Measurements from ENCODE around the gene BMAL1.

Gene BMAL1

DNA sequence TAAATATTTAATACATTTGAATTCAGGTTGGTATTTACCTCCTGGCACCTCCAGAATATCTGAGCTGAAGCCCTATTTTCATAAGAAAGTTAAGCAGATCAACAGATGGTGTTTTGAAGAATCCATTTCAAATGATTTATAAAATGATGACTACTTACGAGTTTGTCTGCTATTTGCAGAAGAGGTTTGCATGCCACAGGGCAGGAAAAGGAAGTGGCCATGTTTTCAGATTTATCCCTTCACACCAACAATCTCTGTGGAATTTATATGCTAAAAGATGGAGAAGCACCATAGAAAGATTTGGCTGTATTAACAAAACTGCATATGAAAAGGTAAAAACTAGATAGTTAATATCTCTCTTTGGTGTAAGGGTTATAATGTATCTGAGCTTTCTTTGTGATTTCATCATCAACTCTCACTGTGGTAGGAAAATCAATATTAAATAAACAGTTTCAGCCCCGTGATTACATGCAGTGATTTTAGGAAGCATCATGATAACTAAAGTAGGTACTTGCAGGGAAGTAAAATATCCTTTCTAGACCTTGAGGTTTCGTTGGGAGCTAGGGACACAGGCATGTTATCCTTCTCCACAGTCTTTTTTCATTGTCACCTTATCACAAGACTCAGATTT lies 2.6 kb downstream of the BMAL1 start:
- Histone ChIP-seq H3K4me1 (ENCODE audit: control insufficient read depth, insufficient read depth, low read length) (peaks cover 20% of the 10 kb centered on the region), H3K4me3 (ENCODE audit: low read length in 2 of 2) (no peak overlapping the region)

DNA sequence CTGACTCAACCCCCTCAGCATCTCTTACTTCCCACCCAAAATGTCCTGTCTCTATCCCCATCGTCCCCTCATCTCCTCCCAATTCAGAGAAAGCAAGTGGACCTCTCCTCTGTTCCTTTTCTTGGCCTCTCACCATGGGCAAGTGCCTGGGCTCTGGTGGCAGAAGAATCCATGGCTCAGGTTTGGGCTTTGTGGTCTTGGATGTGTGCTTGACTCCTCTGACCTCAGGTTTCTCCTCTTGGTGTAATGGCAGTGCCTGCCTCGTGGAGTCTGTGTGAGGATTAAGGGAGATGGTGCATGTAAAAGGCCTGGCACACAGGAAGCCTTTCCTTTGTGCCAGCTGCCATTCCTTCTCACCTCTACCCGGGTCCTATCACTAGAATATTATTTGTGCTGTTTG lies 3.2 kb downstream of the BMAL1 start:
- Histone ChIP-seq H3K27ac (ENCODE audit: low read length) (no peak overlapping the region), H3K4me1 (ENCODE audit: control insufficient read depth, insufficient read depth, low read length) (peaks cover 20% of the 10 kb centered on the region), H3K9ac (ENCODE audit: low read length in 2 of 2) (no peak overlapping the region), H3K4me3 (ENCODE audit: low read length in 2 of 2) (no peak overlapping the region), H3K9me3 (ENCODE audit: control insufficient read depth in 2 of 2, low read length in 2 of 2) (no peaks in the 10 kb centered on the region), H3K36me3 (ENCODE audit: control insufficient read depth in 2 of 2, insufficient read depth in 2 of 2, low read length in 2 of 2) (no peaks in the 10 kb centered on the region), H3K27me3 (ENCODE audit: control insufficient read depth in 1 of 2, insufficient read depth in 2 of 2, low read length in 2 of 2) (no peaks in the 10 kb centered on the region)

More for the DNA sequence above, 2.6 kb downstream of the BMAL1 start:
- Histone ChIP-seq H3K27ac (ENCODE audit: low read length) (no peak overlapping the region), H3K27me3 (ENCODE audit: control insufficient read depth in 1 of 2, insufficient read depth in 2 of 2, low read length in 2 of 2) (no peaks in the 10 kb centered on the region), H3K9ac (ENCODE audit: low read length in 2 of 2) (no peak overlapping the region), H3K9me3 (ENCODE audit: control insufficient read depth in 2 of 2, low read length in 2 of 2) (no peaks in the 10 kb centered on the region), H3K36me3 (ENCODE audit: control insufficient read depth in 2 of 2, insufficient read depth in 2 of 2, low read length in 2 of 2) (no peaks in the 10 kb centered on the region)

DNA sequence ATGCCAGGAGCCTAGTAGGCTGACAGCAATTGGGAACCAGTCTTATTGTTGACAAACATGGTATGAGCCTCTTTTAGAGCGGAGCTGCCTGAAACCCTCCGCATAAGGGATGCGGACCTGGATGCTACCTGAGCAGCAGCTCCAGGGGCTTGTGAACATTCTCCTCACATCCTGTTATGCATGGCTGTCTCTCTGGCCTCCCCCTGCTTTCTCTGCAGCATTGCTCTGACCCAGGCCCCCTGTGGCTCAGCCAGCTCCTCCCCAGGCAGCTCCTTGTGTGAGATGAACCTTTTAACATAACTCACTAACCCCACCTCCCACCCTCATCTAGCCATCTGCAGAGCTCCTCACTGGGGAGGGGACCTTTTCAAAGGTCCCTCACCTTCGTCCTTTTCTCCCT lies 6.0 kb downstream of the BMAL1 start:
- Histone ChIP-seq H3K4me1 (ENCODE audit: control insufficient read depth, insufficient read depth, low read length) (peaks cover 6% of the 10 kb centered on the region), H3K9me3 (ENCODE audit: control insufficient read depth in 2 of 2, low read length in 2 of 2) (no peaks in the 10 kb centered on the region), H3K9ac (ENCODE audit: low read length in 2 of 2) (no peak overlapping the region), H3K36me3 (ENCODE audit: control insufficient read depth in 2 of 2, insufficient read depth in 2 of 2, low read length in 2 of 2) (no peaks in the 10 kb centered on the region), H3K27ac (ENCODE audit: low read length) (no peak overlapping the region), H3K4me3 (ENCODE audit: low read length in 2 of 2) (no peak overlapping the region), H3K27me3 (ENCODE audit: control insufficient read depth in 1 of 2, insufficient read depth in 2 of 2, low read length in 2 of 2) (no peaks in the 10 kb centered on the region)

DNA sequence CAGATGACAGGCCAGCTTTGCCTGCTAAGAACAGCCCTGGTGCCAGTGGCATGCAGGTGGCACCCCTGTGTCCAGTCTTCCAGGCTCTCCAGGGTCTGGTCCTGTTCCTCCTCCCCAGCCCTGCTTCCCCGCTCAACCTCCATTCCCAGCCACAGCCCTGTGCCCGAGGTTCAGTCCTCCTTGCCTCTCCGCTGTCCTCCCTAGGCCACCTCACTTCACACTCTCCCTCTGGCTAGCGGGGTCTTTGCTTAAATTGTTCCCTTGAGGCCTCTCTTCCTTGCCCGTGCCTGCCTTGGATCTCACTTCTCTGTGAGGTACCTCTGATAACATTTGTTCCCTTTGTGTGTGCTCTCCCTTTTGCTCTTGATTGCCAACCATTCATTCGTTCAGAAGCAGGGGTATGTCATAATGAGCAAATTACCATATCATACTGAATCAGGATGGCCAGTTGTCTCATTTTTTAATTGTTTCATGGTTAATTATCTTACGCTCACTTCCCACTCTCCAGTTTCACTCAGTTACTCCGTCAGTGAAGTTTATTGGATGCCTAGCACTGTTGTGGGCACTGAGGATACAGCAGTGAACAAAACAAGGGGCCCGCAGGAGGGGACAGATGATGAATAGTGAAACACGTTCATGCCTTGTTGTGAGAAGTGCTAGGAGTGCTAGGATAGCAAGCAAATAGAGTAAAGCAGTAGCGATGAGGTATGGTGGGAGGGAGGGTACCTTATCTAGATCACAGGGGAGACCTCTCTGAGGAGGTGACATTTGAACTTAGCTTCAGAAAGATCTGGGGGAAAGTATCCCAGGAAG lies 7.4 kb downstream of the BMAL1 start:
- Histone ChIP-seq H3K4me3 (ENCODE audit: low read length in 2 of 2) (no peak overlapping the region), H3K27me3 (ENCODE audit: control insufficient read depth in 1 of 2, insufficient read depth in 2 of 2, low read length in 2 of 2) (no peaks in the 10 kb centered on the region), H3K36me3 (ENCODE audit: control insufficient read depth in 2 of 2, insufficient read depth in 2 of 2, low read length in 2 of 2) (no peaks in the 10 kb centered on the region), H3K4me1 (ENCODE audit: control insufficient read depth, insufficient read depth, low read length) (peaks cover 2% of the 10 kb centered on the region), H3K9ac (ENCODE audit: low read length in 2 of 2) (no peak overlapping the region), H3K27ac (ENCODE audit: low read length) (no peak overlapping the region), H3K9me3 (ENCODE audit: control insufficient read depth in 2 of 2, low read length in 2 of 2) (no peaks in the 10 kb centered on the region)

DNA sequence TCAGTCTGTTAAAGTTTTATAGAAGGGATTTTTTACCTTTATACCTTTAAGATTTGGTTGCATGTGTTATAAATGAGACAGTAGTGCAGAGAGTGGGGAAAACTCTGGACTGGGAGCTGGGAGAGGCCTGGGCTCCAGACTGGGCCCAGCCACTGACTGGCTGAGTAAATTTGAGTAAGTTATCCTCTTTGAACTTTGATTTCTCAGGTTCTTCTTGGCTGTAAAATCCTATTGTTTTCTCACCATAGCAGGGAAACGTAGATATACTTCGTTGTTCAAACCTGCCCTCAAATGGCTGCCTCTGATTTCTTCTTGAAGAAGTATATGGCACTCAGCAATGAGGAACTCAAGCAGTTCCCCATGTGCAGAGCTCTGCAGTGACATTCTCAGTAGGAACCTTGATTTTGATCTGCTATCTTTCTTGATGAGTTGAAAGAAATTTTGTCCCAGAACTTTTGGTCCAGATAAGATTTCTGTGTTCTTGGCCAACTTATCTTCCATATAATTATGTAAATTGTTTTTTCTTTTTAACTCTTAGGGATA lies 8.8 kb downstream of the BMAL1 start:
- H3K27me3 ChIP-seq (ENCODE audit: control insufficient read depth in 1 of 2, insufficient read depth in 2 of 2, low read length in 2 of 2): no peaks in the 10 kb centered on the region
- H3K4me1 ChIP-seq (ENCODE audit: control insufficient read depth, insufficient read depth, low read length): peaks cover 2% of the 10 kb centered on the region
- H3K36me3 ChIP-seq (ENCODE audit: control insufficient read depth in 2 of 2, insufficient read depth in 2 of 2, low read length in 2 of 2): no peaks in the 10 kb centered on the region
- no peaks in the 10 kb centered on the region for H3K9me3 ChIP-seq (ENCODE audit: control insufficient read depth in 2 of 2, low read length in 2 of 2)
- H3K9ac ChIP-seq (ENCODE audit: low read length in 2 of 2): no peak overlapping the region
- no peak overlapping the region for H3K4me3 ChIP-seq (ENCODE audit: low read length in 2 of 2)
- H3K27ac ChIP-seq (ENCODE audit: low read length): no peak overlapping the region

DNA sequence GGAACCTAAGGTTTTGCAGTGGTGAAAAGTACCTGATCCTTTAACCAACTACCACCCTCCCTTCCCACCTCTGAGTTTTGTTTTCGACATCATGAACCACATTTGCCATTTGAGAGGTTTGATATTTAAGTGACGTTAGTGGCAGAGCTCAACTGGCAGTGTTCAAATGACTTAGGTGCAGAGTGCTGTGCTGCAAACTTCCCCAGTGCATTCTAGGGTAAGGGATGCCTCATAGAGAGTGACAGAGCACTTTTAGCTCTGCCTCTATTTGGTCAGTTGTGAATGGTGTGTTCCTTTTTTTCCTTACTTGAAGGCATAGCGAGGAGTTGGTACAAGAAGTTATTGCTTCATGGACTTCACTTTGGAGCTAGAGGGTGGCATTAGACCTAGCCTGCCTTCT lies 9.4 kb downstream of the BMAL1 start:
- no peaks in the 10 kb centered on the region for H3K36me3 ChIP-seq (ENCODE audit: control insufficient read depth in 2 of 2, insufficient read depth in 2 of 2, low read length in 2 of 2)
- H3K27ac ChIP-seq (ENCODE audit: low read length): no peak overlapping the region
- H3K27me3 ChIP-seq (ENCODE audit: control insufficient read depth in 1 of 2, insufficient read depth in 2 of 2, low read length in 2 of 2): no peaks in the 10 kb centered on the region
- H3K4me1 ChIP-seq (ENCODE audit: control insufficient read depth, insufficient read depth, low read length): no peaks in the 10 kb centered on the region
- H3K4me3 ChIP-seq (ENCODE audit: low read length in 2 of 2): no peak overlapping the region
- H3K9me3 ChIP-seq (ENCODE audit: control insufficient read depth in 2 of 2, low read length in 2 of 2): no peaks in the 10 kb centered on the region
- H3K9ac ChIP-seq (ENCODE audit: low read length in 2 of 2): no peak overlapping the region

DNA sequence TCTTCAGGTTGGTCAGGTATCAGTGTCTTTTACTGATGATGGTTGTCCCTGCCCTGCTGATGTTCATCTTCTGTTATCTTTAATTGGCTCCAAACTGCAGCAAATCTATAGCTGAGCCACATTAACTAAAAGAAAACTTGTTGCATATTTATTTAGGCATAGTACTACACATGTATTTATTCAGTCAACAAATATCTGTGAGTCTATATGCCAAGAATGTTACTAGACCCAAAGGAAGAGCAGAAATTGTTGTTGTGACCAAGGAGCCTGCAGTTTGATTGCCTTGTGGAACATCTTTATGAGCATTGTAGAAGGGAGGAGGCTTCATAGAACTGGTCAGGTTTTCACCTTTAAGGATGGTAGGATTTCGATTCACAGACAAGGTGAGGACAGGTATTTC lies 10.1 kb downstream of the BMAL1 start:
- no peak overlapping the region for H3K27ac ChIP-seq (ENCODE audit: low read length)
- H3K36me3 ChIP-seq (ENCODE audit: control insufficient read depth in 2 of 2, insufficient read depth in 2 of 2, low read length in 2 of 2): no peaks in the 10 kb centered on the region
- H3K4me1 ChIP-seq (ENCODE audit: control insufficient read depth, insufficient read depth, low read length): no peaks in the 10 kb centered on the region
- no peaks in the 10 kb centered on the region for H3K9me3 ChIP-seq (ENCODE audit: control insufficient read depth in 2 of 2, low read length in 2 of 2)
- H3K4me3 ChIP-seq (ENCODE audit: low read length in 2 of 2): no peak overlapping the region
- no peaks in the 10 kb centered on the region for H3K27me3 ChIP-seq (ENCODE audit: control insufficient read depth in 1 of 2, insufficient read depth in 2 of 2, low read length in 2 of 2)
- no peak overlapping the region for H3K9ac ChIP-seq (ENCODE audit: low read length in 2 of 2)

DNA sequence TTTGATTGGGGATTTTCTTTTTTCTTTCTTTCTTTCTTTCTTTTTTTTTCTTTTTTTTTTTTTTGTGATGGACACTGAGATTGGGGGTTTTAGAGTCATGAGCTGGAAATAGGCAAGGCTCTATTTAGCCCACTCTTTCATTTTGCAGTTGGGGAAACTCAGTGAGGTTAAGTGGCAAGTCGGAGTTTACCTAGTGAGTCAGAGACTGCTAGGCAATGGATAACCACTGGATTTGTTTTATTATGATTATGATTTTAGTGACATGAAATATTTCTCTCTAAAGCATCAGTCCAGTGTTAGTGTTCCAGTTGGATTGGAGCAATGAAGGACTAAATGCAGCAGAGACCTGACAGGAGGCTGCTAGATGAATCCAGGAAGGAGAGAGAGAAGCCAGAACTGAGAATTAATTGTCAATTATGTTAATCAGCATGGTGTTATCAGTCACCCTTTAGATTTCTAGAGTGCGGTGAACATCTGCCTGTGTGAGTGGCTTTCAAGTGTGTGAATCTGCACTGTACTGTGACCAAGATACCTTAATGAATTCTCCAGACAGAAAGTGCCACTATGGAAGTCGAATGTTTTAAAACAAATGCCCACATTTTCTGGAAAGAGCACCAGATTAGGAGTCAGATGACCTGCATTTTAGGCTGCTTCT lies 10.9 kb downstream of the BMAL1 start:
- Histone ChIP-seq H3K9me3 (ENCODE audit: control insufficient read depth in 2 of 2, low read length in 2 of 2) (no peaks in the 10 kb centered on the region), H3K4me1 (ENCODE audit: control insufficient read depth, insufficient read depth, low read length) (no peaks in the 10 kb centered on the region), H3K4me3 (ENCODE audit: low read length in 2 of 2) (no peak overlapping the region), H3K9ac (ENCODE audit: low read length in 2 of 2) (no peak overlapping the region), H3K36me3 (ENCODE audit: control insufficient read depth in 2 of 2, insufficient read depth in 2 of 2, low read length in 2 of 2) (no peaks in the 10 kb centered on the region), H3K27me3 (ENCODE audit: control insufficient read depth in 1 of 2, insufficient read depth in 2 of 2, low read length in 2 of 2) (no peaks in the 10 kb centered on the region), H3K27ac (ENCODE audit: low read length) (no peak overlapping the region)

DNA sequence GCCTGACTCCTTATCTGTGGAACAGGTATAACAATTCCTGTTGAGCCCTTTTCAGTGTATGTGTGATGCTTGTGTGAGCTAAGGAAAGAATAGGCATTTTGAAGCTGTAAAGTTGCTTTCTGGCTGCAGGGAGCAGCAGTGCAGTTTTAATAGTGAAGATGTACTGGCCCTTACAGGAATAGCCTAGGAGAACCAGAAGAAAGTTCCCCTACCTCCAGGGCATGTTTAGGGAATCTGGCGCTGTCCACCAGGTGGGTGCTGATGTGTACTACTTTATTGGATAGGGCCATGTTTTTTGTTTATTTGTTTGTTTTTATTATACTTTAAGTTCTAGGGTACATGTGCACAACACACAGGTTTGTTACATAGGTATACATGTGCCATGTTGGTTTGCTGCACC lies 11.5 kb downstream of the BMAL1 start:
- Histone ChIP-seq H3K27ac (ENCODE audit: low read length) (no peak overlapping the region), H3K4me1 (ENCODE audit: control insufficient read depth, insufficient read depth, low read length) (no peaks in the 10 kb centered on the region), H3K4me3 (ENCODE audit: low read length in 2 of 2) (no peak overlapping the region), H3K9me3 (ENCODE audit: control insufficient read depth in 2 of 2, low read length in 2 of 2) (no peaks in the 10 kb centered on the region), H3K9ac (ENCODE audit: low read length in 2 of 2) (no peak overlapping the region), H3K27me3 (ENCODE audit: control insufficient read depth in 1 of 2, insufficient read depth in 2 of 2, low read length in 2 of 2) (no peaks in the 10 kb centered on the region), H3K36me3 (ENCODE audit: control insufficient read depth in 2 of 2, insufficient read depth in 2 of 2, low read length in 2 of 2) (no peaks in the 10 kb centered on the region)

DNA sequence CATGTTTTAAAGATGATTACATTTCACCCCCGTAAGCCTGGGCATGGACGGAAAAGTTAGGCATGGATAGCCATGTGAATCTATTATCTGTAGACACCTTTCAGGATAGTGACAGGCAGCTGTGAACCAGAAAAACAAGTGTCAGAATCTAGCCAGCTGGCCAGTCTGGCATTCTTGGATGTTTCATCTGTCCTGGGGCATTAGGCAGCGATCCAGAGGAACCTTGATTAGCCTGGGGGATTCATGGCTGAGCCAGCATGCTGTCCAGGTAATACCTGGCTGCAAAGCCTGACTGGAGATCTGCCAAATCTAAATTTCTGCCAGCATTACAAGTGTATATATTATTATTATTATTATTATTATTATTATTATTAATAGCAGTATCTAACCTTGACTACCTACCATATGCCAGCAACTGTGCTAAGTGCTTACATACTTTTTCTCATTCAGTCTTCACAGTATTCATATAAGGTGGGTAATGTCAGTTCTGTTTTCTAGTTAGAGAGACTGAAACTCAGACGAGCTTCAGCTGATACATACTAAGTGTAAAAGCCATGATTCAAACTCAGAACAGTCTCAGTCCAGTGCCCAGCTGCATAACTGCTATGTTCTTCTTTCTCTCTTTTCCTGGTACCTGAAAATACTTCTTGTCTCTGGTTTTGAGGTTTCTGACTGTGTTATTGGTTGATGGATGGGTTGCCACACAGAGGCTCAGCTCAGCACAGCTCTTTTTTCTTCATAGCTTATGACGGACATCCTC lies 12.8 kb downstream of the BMAL1 start:
- H3K9me3 ChIP-seq (ENCODE audit: control insufficient read depth in 2 of 2, low read length in 2 of 2): no peaks in the 10 kb centered on the region
- no peak overlapping the region for H3K4me3 ChIP-seq (ENCODE audit: low read length in 2 of 2)
- no peaks in the 10 kb centered on the region for H3K36me3 ChIP-seq (ENCODE audit: control insufficient read depth in 2 of 2, insufficient read depth in 2 of 2, low read length in 2 of 2)
- H3K27me3 ChIP-seq (ENCODE audit: control insufficient read depth in 1 of 2, insufficient read depth in 2 of 2, low read length in 2 of 2): no peaks in the 10 kb centered on the region
- H3K27ac ChIP-seq (ENCODE audit: low read length): no peak overlapping the region
- no peak overlapping the region for H3K9ac ChIP-seq (ENCODE audit: low read length in 2 of 2)
- H3K4me1 ChIP-seq (ENCODE audit: control insufficient read depth, insufficient read depth, low read length): peaks cover 6% of the 10 kb centered on the region

All from stomach smooth muscle (tissue), 2 donors.